GM19467 (cell line): ENCODE measurements around the gene SH2D5.
"Not testable (repeated sequence)": the region's sequence is repeated elsewhere in the genome, so short reads cannot be mapped to it uniquely, and the experiment has no call there.

Source experiments
- ATAC-seq: cut with Tn5 transposase; IDR thresholded peaks from one replicate; pipeline ENCODE4 v1.9.1; 2021; ENCODE audit warnings: mild to moderate bottlenecking, moderate library complexity; ENCODE audit not compliant: unreplicated experiment

SH2D5 gene

DNA sequence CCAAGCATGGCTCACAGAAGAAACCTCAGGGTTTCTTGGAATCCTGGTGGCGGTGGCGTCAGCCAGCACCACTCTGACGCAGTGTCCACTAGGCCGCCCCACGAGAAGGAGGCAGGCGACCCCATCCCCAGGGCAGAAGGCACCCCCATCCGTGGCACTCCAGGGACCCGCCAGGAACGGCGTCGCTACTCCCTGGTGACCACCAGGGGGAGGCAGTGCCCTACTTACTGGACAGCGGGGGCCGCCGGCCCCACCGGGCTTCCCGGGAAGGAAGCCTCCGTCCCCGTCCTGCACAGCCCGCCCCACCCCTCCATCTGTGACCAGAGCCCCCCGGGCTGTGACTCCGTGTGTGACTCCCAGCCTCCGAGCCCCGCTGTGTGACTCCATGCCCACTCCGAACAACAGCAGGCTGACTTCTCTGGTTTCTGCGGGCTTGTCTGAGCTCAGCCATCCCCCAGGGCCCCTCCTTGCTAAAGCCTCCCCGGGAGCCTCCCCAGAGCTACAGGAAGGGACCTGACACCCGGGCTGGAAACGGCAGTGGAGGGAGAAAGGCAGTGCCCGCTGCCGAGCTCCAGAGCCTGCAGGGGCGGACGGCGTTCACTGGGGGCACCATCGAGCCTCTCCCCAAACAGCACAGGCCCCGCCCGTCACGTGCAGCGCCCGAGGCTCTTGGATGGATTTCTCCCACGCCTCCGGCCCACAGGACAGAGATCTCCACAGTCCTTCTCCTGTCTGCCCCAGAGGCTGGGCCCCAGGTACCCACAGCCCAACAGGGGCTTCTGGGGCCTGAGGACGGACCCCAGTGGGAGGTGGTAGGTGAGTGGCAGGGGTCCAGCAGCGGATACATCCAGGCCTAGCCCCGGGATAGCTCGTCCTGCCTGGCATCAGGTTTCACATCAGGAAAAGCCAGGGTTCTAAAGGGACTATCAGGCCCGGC, 35.8 kb downstream of the SH2D5 start:
- ATAC-seq: no peak

DNA sequence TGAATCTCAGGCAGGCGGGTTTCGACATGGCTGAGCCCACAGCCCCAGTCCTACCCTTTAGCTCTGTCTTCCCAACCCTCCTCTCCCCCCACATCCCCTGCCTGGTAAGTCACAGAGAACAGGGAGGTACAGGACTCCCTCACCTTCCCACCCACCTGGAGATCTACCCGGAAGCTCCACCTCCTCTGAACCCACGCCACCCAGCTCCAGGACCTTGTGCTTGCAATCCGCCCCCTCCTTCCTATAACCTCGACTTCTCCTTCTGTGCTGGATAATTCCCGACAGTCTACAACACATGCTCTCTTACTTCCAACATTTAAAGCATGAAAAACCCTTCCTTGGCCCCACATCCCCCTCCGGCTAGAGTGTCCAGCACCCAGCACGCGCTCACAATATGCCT, 37.0 kb downstream of the SH2D5 start:
- ATAC-seq: no peak

DNA sequence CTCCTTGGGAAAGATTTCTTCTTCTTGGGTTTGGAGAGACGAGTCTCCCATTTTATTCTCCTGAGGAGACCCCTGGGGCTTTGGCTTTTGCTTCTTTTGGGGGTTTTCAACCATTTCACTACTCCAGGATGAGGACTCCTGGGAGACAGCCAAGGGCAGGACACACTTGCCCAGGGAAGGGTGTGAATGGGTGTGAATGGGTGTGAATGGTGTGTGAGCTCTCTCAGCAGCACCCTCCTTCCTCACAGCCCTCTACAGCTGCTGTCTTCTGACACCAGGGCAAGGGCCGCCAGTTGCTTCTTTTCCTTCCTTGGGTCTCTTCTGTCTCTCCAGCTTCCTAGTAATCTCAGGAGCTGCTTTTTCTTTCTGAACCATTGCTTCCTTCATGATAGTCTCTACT, 38.9 kb downstream of the SH2D5 start:
- no peak for ATAC-seq

- ATAC-seq: no peak
Measured at GRCh38 chr1:20691872-20692271, 40.6 kb downstream of the SH2D5 start.

DNA sequence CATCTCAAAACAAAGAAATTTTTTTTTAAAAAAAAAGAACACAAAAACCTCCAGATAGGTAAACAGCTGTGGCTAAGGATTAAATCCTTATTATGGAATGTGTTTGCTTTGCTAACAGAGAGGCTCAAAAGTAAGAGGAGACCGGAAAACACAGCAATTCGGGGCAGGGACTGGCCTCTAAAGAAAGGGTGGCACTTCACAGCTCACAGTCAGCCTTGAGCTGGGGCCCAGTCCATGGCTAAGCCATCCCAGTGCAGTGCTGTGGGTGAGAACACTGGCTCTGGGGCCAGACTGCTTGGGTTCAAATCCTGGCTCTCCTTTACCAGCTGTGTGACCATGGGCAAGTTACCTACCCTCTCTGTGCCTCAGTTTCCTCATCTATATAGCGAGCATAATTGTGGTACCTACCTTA, 42.9 kb downstream of the SH2D5 start:
- ATAC-seq: no peak

- ATAC-seq: no peak
Measured at GRCh38 chr1:20686883-20687725, 45.4 kb downstream of the SH2D5 start.

- ATAC-seq: no peak
Measured at GRCh38 chr1:20685741-20686140, 46.8 kb downstream of the SH2D5 start.

- ATAC-seq: no peak
Measured at GRCh38 chr1:20685099-20685662, 47.3 kb downstream of the SH2D5 start.

DNA sequence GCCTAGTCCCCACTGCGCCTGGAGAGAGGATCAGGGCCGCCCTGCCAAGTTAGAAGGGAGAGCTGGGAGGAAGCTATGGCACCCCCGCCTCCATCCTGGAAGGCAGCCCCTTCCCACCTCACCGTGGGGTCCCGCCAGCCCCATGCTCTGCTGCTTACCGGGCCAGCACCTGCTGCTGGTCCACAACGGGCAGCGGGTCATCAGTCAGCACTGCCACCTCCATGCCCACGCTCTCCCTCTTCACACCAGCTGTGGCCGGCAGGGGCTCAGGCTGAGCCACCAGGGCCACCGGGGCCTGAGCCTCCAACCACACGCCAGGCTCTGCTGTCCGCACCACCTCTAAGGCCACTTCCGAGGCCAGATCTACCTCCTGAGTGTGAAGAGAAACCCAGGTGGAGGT, 47.9 kb downstream of the SH2D5 start:
- ATAC-seq: no peak

- no peak for ATAC-seq
Measured at GRCh38 chr1:20684050-20684620, 48.4 kb downstream of the SH2D5 start.

- no peak for ATAC-seq
Measured at GRCh38 chr1:20683614-20684013, 48.9 kb downstream of the SH2D5 start.

- ATAC-seq: no peak
Measured at GRCh38 chr1:20682571-20683236, 49.8 kb downstream of the SH2D5 start.

- no peak for ATAC-seq
Measured at GRCh38 chr1:20681999-20682398, 50.5 kb downstream of the SH2D5 start.

GRCh38 chr1:20680269-20680668, 52.2 kb downstream of the SH2D5 start:
- ATAC-seq: no peak

- no peak for ATAC-seq
Measured at GRCh38 chr1:20678599-20678998, 53.9 kb downstream of the SH2D5 start.

- not testable (repeated sequence) for ATAC-seq
Measured at GRCh38 chr1:20673626-20674025, 58.9 kb downstream of the SH2D5 start.

- no peak for ATAC-seq
Measured at GRCh38 chr1:20672265-20672632, 60.3 kb downstream of the SH2D5 start.

DNA sequence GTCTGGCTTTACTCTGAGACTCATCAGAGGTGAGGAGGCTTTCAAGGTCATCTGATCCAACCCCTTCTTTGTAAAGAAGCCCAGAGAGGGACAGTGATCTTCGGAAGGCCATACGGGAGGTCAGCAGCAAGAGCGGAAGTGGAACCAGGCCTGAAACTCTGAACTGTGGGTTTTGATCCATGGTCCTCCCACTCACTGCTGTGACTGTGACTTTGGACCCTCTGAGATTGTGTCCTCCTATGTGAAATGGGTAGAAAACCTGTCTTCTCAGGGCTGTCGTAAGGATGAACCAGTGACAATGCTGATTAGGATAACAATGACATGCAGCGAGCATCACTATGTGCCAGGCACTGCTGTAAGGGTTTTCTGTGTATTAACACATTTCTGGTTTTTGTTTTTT, 61.6 kb downstream of the SH2D5 start:
- ATAC-seq: no peak
